Upper lobe of left lung (tissue), 4 donors: ENCODE results near the gene RETN.

ENCODE experiments used
- CTCF ChIP-seq, 6 experiments: fragments of 450-650 bp in 4 of 6; fragments of 200-600 bp in 2 of 6; sonication (generic) in 2 of 6; IDR thresholded peaks; one replicate each; pipeline ENCODE4 v1.5.1; 2016 to 2019; ENCODE audit warnings: antibody characterized with exemption in 6 of 6
- EP300 ChIP-seq, 4 donors: sonication (generic); formaldehyde crosslinking; IDR thresholded peaks; one replicate each; pipeline ENCODE4 v1.5.1; 2017; ENCODE audit warnings: antibody characterized with exemption in 4 of 4, control low read depth in 2 of 4
- POLR2A ChIP-seq, 4 donors: fragments of 450-650 bp; IDR thresholded peaks; one replicate each; pipeline ENCODE4 v1.5.1; 2016 to 2017; ENCODE audit warnings: antibody characterized with exemption in 4 of 4, mild to moderate bottlenecking in 2 of 4
- POLR2AphosphoS5 ChIP-seq, 2 donors: sonication (generic); formaldehyde crosslinking; IDR thresholded peaks; one replicate each; pipeline ENCODE4 v1.5.1; 2017; ENCODE audit warnings: antibody characterized with exemption in 2 of 2

- TF ChIP-seq CTCF (IDR thresholded peaks at IDR 0.05) (no peak), POLR2AphosphoS5 (IDR thresholded peaks at IDR 0.05) (no peak), EP300 (IDR thresholded peaks at IDR 0.05) (no peak), POLR2A (IDR thresholded peaks at IDR 0.05) (no peak)
These were observed 23.7 kb downstream of the RETN start for GRCh38 chr19:7692417-7693088.
